EL (cell line): ENCODE measurements around the gene TBC1D22B.

Experiments used
- DNase-seq: peaks from one replicate; pipeline ENCODE4 v3.0.0-alpha.2; 2016

Gene TBC1D22B

GRCh38 chr6:37241131-37241530 lies 16.4 kb upstream of the TBC1D22B start:
- DNase-seq: no peak

GRCh38 chr6:37241775-37242428 lies 15.7 kb upstream of the TBC1D22B start:
- no peak for DNase-seq

GRCh38 chr6:37242429-37243052 lies 15.0 kb upstream of the TBC1D22B start:
- DNase-seq: peak; percentile 99

DNA sequence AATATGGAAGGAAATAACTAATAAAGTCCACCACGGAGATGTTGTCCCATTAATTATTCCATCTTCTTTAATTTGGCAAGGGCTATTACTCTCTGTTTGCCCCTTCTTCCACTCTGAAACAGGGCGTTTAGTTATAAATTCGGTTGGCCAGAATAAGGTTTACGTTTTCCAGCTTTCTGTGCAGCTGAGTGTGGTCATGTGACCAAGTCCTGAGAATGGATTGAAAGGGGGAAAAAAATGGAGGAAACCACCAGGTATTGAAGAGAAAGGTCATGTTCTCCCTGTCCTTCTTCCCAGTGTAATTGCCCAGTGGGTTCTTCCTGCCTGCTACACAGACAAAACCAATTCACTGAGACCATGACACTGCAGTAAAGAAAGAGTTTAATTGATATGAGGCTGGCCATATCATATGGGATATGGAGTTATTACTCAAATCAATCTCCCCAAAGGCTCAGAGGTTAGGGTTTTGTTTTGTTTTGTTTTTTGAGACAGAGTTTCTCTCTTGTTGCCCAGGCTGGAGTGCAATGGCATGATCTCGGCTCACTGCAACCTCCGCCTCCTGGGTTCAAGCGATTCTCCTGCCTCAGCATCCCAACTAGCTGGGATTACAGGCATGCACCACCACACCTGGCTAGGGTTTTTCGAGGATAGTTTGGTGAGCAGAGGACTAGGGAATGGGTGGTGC lies 14.3 kb upstream of the TBC1D22B start:
- DNase-seq: no peak

GRCh38 chr6:37243816-37244370 lies 13.7 kb upstream of the TBC1D22B start:
- no peak for DNase-seq

- DNase-seq: peak; percentile 100
Measured at GRCh38 chr6:37244430-37245310, 12.9 kb upstream of the TBC1D22B start.

- peak; percentile 60 for DNase-seq
Measured at GRCh38 chr6:37251211-37251780, 6.3 kb upstream of the TBC1D22B start.

DNA sequence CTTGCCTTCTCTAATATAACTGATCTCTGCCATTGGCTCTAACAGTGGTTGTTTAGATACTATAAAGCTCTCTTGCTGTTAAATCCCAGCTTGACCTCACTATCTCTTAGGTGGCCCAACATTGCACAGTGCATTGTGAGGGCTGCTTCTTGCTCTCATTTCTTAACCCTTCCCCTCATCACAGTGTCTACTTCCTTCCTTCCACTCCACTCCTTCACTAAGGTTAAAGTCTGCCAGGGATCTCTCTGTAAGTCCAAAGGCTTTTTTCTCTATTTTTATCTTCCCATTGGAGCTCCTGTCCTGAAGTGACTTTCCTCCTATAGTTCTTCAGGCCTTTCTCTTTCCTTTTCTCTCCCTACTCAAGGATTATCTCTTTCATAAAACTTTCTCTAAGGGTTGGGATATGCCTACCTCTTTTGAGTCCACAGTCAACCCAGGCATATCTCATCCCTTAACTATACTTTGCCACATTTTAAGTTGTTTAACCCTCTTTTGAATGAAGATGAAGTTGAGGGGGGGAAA lies 4.0 kb upstream of the TBC1D22B start:
- DNase-seq: no peak

DNA sequence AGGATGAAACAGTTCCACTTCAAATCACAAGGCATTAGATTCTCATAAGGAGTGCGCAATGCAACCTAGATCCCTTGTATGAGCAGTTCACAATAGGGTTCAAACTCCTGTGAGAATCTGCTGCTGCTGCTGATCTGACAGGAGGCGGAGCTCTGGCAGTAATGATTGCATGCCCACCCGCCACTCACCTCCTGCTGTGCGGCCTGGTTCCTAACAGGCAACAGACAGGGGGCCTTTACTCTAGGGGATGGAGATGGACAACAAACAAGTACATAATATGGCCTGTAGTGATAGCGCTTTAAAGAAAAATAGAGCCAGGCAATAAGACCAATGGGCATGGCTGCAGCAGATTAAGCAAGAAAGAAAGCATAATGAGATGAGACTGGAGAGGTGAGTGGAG lies 2.7 kb upstream of the TBC1D22B start:
- no peak for DNase-seq

DNA sequence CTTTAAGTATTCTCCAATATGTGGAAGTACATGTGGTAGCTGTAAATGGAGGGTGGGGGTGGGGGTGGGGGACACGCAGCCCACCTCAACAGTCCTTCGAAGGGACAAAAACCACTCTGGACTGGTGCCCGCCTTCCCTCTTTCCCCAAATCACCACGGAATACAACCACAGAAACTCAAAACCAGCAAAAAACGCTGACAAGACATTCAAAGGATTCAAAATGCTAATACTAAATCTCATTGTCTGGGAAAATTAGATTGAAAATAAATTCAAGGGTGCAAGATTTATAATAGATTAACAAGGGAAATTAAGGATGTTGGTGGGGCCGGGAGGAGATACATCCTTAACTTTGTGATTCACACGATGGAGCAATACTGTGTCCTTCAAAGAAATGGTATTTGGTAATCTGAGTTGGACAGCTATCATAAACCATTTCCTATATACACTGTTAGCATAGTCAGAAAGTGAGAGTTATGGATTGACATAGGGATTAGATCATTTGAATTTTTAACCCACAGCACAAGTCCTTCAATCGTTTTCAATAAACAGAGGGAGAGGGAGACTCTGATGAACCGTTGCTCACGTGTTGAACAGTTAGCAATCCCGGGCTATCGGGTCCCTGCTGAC lies 766 bp upstream of the TBC1D22B start:
- peak; percentile 33 for DNase-seq

GRCh38 chr6:37257320-37257633 lies 295 bp upstream of the TBC1D22B start:
- DNase-seq: no peak

DNA sequence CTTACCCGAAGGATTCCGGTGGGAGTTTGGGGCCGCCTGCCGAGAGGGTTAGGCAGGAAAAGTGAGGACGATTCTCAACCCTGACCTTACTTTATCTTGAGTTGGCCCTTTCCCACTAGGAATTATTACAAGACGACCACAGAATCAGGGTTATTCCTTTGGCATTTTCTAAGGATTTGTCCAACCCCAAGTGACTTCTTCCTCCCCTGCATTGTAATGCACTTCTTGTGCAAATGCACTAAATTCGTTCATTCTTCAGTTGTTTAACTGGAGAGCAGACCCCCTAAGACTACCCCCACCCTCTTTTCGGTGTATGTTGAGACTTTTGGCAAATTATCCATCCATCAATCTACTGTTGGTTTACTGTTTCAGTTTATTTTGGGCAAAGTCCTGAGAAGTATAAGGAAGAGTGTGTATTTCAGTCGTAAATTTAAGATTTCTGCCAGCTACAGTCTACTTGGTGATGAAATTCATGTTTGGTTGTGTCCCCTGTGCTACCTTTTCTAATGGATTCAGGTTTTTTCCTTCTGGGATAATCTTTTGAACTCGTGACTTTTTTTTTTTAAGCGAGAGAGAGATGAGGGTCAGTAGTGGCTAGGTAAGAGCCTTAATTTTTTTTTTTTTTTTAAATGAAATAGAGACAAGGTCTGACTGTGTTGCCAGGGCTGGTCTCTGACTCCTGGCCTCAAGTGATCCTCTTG lies 983 bp downstream of the TBC1D22B start:
- no peak for DNase-seq

DNA sequence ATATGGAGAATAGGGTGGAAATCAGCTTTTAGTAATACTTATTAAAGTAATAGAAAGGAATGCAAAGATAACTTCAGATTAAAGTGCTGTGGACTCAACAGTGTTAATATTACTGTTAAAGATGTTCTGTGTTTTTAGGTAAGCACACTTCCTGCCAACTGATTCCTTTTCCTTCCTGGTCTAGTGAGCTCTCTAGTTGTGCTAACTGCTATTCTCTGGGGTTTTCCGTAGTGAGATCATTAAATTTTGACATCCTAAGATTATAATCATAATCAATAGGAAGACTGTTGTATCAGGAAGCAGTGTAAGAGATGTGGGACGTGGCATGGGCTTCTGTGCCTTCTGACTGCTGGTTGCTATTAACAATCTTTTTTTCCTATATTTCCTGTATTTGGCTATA lies 1.6 kb downstream of the TBC1D22B start:
- peak; percentile 31 for DNase-seq

DNA sequence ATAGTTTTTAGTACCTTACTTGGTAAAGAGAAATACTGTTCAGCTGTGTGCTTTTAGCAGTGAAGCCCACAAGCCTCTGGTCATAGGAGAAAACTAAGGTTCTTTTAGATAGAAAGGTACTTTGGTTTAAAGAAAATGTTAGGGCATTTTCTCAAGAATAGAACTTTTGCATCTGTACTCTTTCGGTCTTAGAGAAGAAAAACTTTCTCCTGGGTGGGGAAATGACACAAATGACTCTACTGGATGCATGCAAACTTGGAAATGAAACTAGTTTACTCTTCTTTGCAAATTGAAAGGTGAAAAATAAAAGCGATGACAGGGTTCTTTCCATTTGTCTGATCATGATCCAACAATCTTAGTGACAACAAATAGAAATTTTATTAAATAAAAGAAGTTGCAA lies 2.5 kb downstream of the TBC1D22B start:
- no peak for DNase-seq

GRCh38 chr6:37260444-37260843 lies 2.9 kb downstream of the TBC1D22B start:
- DNase-seq: no peak

GRCh38 chr6:37261198-37261597 lies 3.6 kb downstream of the TBC1D22B start:
- no peak for DNase-seq

DNA sequence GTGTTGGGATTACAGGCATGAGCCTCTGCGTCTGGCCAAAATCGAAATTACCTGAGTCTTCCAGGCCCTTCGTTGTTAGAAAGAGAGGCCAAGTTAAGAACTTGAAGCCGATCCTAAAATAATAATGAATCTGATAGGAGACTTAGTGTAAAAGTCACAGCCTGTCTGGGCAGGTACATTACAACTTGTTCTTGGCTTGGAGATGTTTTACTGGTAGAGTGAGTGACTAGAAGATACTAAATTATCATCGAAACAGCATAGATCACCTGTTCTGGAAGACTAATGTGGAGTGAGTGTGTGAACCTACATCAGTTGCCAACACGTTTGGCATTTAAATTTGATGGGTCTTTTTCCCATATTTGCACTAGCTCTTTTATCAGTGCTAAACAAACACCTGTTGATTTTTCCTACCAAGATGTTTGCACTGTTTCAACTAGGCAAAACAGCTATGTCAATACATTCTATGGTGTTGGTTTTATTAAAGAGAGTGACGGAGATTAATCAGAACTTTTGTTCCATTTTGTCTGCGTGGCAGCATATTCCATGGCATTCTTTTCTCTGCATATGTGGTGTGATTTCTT lies 5.0 kb downstream of the TBC1D22B start:
- DNase-seq: no peak

DNA sequence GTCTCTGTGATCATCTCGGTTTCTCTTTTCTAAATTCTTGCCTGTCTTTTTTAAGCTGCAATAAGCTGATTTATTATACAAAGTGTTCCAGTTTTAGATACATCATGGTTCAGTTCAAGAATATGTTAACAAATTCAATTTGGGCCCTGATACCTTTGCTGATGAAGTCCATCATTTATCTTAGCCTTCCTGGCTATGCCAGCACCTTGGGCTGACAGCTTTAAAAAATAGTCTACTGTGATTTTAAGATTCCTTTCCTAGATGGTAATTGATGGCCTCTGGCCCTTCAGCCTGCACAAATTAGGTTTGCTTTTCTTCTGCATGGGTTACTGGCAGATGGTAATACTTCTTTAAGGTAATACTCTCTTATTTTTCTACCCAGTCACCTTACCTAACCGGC lies 7.4 kb downstream of the TBC1D22B start:
- DNase-seq: no peak

DNA sequence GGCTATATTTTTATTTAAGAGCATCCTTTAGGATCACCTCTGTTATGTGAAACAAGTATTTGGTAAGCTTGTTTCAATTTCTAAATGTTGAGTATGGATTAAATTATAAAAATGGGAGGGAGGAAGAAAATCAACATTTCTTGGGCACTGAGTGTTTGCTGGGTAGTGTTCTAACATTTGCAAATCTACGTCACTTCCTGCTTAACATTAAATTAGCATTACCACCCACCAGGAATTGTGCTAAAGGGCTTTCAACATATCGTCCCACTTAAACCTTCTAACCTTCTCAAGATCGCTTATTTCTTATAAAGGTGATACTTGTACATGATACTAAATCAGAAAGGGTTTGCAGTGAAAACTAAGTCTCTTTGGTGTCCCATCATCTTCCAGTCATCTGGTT lies 8.3 kb downstream of the TBC1D22B start:
- DNase-seq: no peak

GRCh38 chr6:37269105-37269504 lies 11.5 kb downstream of the TBC1D22B start:
- no peak for DNase-seq
